ENCODE measurements around the gene RNF166. TPM values are rescaled to one million over a fixed set of nuclear protein-coding genes. Genes with fewer than 3 reads are reported as not detected.

RNF166 gene
- total RNA-seq, 1 experiment from 2014 or later = 36.3 TPM

GRCh38 chr16:88653596-88654362, 52.4 kb downstream of the RNF166 start:
- no peak for DNase-seq (ENCODE audit: low spot score)
- no peaks in the 10 kb centered on the region for H3K27me3 ChIP-seq (replicated peaks; ENCODE audit: insufficient read depth, low read depth, low read length, poor library complexity)
- ChIA-PET CTCF (no interaction called here), POLR2A (ENCODE audit: low non-redundant PET) (no interaction called here)
- H3K4me1 ChIP-seq (ENCODE audit: insufficient read depth, low read length, poor library complexity, severe bottlenecking) = peaks cover 17% of the 10 kb centered on the region
- TF ChIP-seq CTCF (conservative IDR thresholded peaks at IDR 0.05; ENCODE audit: low read depth, low read length) (no peak), EZH2 (IDR thresholded peaks at IDR 0.05; ENCODE audit: borderline replicate concordance, low read depth, low read length, poor library complexity, severe bottlenecking) (no peak)
- no TSS peak for BruUV-seq (replicated peaks)
- peaks cover 49% of the 10 kb centered on the region for H3K36me3 ChIP-seq (ENCODE audit: insufficient read depth, low read length, poor library complexity, severe bottlenecking)
- intact Hi-C loops (cut with micrococcal nuclease; ENCODE audit: unreplicated experiment) = no loop called here
- H3K4me3 ChIP-seq (ENCODE audit: low read depth, low read length, poor library complexity, severe bottlenecking) = no peak overlapping the region
- no peak overlapping the region for H3K27ac ChIP-seq (ENCODE audit: low read depth, low read length, poor library complexity, severe bottlenecking)
- no peaks in the 10 kb centered on the region for H3K9me3 ChIP-seq (ENCODE audit: low read depth, low read length, poor library complexity, severe bottlenecking)

- no peaks in the 10 kb centered on the region for H3K27me3 ChIP-seq (replicated peaks; ENCODE audit: insufficient read depth, low read depth, low read length, poor library complexity)
- H3K27ac ChIP-seq (ENCODE audit: low read depth, low read length, poor library complexity, severe bottlenecking) = no peak overlapping the region
- H3K9me3 ChIP-seq (ENCODE audit: low read depth, low read length, poor library complexity, severe bottlenecking) = no peaks in the 10 kb centered on the region
- DNase-seq (ENCODE audit: low spot score) = no peak
- ChIA-PET POLR2A (ENCODE audit: low non-redundant PET) (no interaction called here), CTCF (no interaction called here)
- peaks cover 45% of the 10 kb centered on the region for H3K36me3 ChIP-seq (ENCODE audit: insufficient read depth, low read length, poor library complexity, severe bottlenecking)
- H3K4me1 ChIP-seq (ENCODE audit: insufficient read depth, low read length, poor library complexity, severe bottlenecking) = peaks cover 17% of the 10 kb centered on the region
- no TSS peak for BruUV-seq (replicated peaks)
- intact Hi-C loops (cut with micrococcal nuclease; ENCODE audit: unreplicated experiment) = no loop called here
- H3K4me3 ChIP-seq (ENCODE audit: low read depth, low read length, poor library complexity, severe bottlenecking) = no peak overlapping the region
- TF ChIP-seq EZH2 (IDR thresholded peaks at IDR 0.05; ENCODE audit: borderline replicate concordance, low read depth, low read length, poor library complexity, severe bottlenecking) (no peak), CTCF (conservative IDR thresholded peaks at IDR 0.05; ENCODE audit: low read depth, low read length) (no peak)
These were observed 53.1 kb downstream of the RNF166 start for GRCh38 chr16:88653101-88653500.

- Histone ChIP-seq H3K27ac (ENCODE audit: low read depth, low read length, poor library complexity, severe bottlenecking) (no peak overlapping the region), H3K27me3 (replicated peaks; ENCODE audit: insufficient read depth, low read depth, low read length, poor library complexity) (no peaks in the 10 kb centered on the region), H3K9me3 (ENCODE audit: low read depth, low read length, poor library complexity, severe bottlenecking) (no peaks in the 10 kb centered on the region), H3K4me1 (ENCODE audit: insufficient read depth, low read length, poor library complexity, severe bottlenecking) (peaks cover 17% of the 10 kb centered on the region), H3K4me3 (ENCODE audit: low read depth, low read length, poor library complexity, severe bottlenecking) (no peak overlapping the region), H3K36me3 (ENCODE audit: insufficient read depth, low read length, poor library complexity, severe bottlenecking) (peaks cover 41% of the 10 kb centered on the region)
- ChIA-PET POLR2A (ENCODE audit: low non-redundant PET) (no interaction called here), CTCF (no interaction called here)
- no peak for DNase-seq (ENCODE audit: low spot score)
- BruUV-seq (replicated peaks) = no TSS peak
- no peak for TF ChIP-seq CTCF (conservative IDR thresholded peaks at IDR 0.05; ENCODE audit: low read depth, low read length)
- intact Hi-C loops (cut with micrococcal nuclease; ENCODE audit: unreplicated experiment) = no loop called here
These were observed 53.5 kb downstream of the RNF166 start for GRCh38 chr16:88652762-88653063.
